Regular cardiac myocyte (primary cell): ENCODE measurements around the gene VGLL3. TPM values are rescaled to one million over a fixed set of nuclear protein-coding genes. Genes with fewer than 3 reads are reported as not detected.

ENCODE experiments used
- total RNA-seq: library from RNA; depleted of rRNA; stranded (reverse); fragments of >200 nt; gene quantifications from 2 replicates; pipeline ENCODE4 v1.2.3, GENCODE V29; 2014

Gene VGLL3
- total RNA-seq, result 34.9 and 88.2 TPM in 2 replicates

GRCh38 chr3:86990734-86991481, at the start of gene VGLL3:
TSS of gene VGLL3 (minus strand) at chr3:86991149. CDS start at chr3:86990743, 406 bp downstream.

Other genes starting within 250 kb of the VGLL3 start
- gene CHMP2B, start 236.2 kb upstream of the VGLL3 start, total RNA-seq, result 25.1 and 33.3 TPM in 2 replicates